ENCODE results near the gene TMEM143. TPM values are rescaled to one million over a fixed set of nuclear protein-coding genes. Genes with fewer than 3 reads are reported as not detected.

Gene TMEM143
- total and polyA plus RNA-seq, 4 donors, result 4.1 to 12.3 (median 9.3) TPM

DNA sequence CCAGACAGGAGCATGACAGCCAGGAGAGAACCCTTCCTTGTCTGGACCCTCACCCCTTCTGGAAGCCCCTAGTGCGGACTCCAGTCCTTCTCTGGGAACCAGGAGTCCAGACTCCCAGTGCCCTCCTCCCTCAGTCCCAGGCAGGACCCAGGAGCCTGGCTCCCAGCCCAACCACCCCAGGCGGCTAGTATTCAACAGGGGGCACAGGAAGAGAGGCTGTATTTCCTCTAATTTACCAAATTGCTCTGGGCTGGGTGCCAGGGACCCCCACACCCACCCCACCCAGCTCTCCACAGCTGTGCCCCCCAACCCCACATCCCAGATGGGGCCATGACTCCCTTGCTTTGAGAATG is 33.1 kb upstream of the TMEM143 start:
- WGBS, 2 donors, result 31 to 45% methylated on average over 2 of the region's 2 CpGs
- ATAC-seq (ENCODE audit: insufficient read depth, low FRiP score) (no peak), DNase-seq (no peak)
- Histone ChIP-seq H3K36me3 (ENCODE audit: control insufficient read depth in 4 of 4, insufficient read depth in 4 of 4, low read length in 4 of 4) (no peaks in the 10 kb centered on the region), H3K9me3 (ENCODE audit: control insufficient read depth in 4 of 4, insufficient read depth in 3 of 4, low read length in 3 of 4) (peaks cover 0 to 2% (median 0%) of the 10 kb centered on the region in 4 donors), H3K4me3 (no peak overlapping the region), H3K27me3 (ENCODE audit: control insufficient read depth in 3 of 3, insufficient read depth in 3 of 3, low read length in 2 of 3) (peaks cover 0 to 49% (median 36%) of the 10 kb centered on the region in 3 donors), H3K27ac (ENCODE audit: low read depth in 1 of 2, low read length in 1 of 2) (no peak overlapping the region), H3K9ac (ENCODE audit: insufficient read depth in 1 of 2, low read length in 2 of 2) (no peak overlapping the region), H3K4me1 (ENCODE audit: control insufficient read depth in 5 of 5, insufficient read depth in 5 of 5, low read length in 5 of 5) (peaks cover 0 to 18% (median 9%) of the 10 kb centered on the region in 5 donors)
- TF ChIP-seq, protein P1, sequence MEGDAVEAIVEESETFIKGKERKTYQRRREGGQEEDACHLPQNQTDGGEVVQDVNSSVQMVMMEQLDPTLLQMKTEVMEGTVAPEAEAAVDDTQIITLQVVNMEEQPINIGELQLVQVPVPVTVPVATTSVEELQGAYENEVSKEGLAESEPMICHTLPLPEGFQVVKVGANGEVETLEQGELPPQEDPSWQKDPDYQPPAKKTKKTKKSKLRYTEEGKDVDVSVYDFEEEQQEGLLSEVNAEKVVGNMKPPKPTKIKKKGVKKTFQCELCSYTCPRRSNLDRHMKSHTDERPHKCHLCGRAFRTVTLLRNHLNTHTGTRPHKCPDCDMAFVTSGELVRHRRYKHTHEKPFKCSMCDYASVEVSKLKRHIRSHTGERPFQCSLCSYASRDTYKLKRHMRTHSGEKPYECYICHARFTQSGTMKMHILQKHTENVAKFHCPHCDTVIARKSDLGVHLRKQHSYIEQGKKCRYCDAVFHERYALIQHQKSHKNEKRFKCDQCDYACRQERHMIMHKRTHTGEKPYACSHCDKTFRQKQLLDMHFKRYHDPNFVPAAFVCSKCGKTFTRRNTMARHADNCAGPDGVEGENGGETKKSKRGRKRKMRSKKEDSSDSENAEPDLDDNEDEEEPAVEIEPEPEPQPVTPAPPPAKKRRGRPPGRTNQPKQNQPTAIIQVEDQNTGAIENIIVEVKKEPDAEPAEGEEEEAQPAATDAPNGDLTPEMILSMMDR (IDR thresholded peaks at IDR 0.05; ENCODE audit: control extremely low read depth, extremely low read depth), result no peak

DNA sequence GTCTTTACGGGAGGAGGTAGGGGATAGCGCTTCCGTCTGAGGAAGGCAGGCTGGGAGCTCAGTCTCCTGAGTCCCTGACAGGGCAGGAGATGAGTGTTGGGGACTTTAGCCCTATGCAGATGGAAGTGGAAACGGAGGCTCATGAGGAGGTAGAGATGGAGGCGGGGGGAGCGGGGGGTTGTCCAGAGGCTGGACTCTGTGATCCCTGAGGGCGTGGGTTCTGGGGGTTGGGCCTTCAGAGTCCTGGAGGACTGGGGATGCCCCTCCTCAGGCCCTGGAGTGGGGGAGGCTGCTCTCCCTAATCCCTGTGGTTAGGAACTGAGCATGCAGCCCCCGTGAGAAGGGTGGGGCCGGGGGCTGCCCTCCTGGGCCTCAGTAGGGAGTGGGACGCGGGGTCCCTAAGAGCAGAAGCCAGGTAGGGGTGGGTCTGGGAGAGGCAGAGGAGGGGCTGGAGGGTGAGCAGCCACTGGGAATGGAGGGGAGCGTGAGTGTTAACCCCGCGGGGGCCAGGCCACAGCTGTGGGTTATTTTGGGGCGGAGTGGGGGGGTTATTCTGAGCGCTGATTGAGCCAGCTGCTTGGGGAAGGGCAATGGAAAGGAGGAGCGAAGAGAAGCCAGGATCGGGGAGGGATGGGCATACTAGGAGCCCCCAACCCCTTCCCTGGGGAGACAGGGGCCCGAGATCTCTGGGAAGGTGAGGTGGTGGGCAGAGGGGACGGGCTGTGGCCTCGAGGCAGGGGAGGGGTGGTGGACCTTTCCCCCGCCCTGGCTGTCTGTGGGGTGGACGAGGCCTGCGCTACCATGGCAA is 32.5 kb upstream of the TMEM143 start:
- Histone ChIP-seq H3K9ac (ENCODE audit: insufficient read depth in 1 of 2, low read length in 2 of 2) (no peak overlapping the region), H3K27ac (ENCODE audit: low read depth in 1 of 2, low read length in 1 of 2) (no peak overlapping the region), H3K27me3 (ENCODE audit: control insufficient read depth in 3 of 3, insufficient read depth in 3 of 3, low read length in 2 of 3) (peaks cover 0 to 49% (median 36%) of the 10 kb centered on the region in 3 donors), H3K9me3 (ENCODE audit: control insufficient read depth in 4 of 4, insufficient read depth in 3 of 4, low read length in 3 of 4) (peaks cover 0 to 2% (median 0%) of the 10 kb centered on the region in 4 donors), H3K4me1 (ENCODE audit: control insufficient read depth in 5 of 5, insufficient read depth in 5 of 5, low read length in 5 of 5) (peaks cover 0 to 18% (median 9%) of the 10 kb centered on the region in 5 donors), H3K36me3 (ENCODE audit: control insufficient read depth in 4 of 4, insufficient read depth in 4 of 4, low read length in 4 of 4) (no peaks in the 10 kb centered on the region), H3K4me3 (no peak overlapping the region)
- no peak for DNase-seq
- ATAC-seq (ENCODE audit: insufficient read depth, low FRiP score), result no peak
- 56 to 58% methylated on average over 22 to 24 of the region's 24 CpGs for WGBS, 2 donors
- TF ChIP-seq, protein P1 (IDR thresholded peaks at IDR 0.05; ENCODE audit: control extremely low read depth, extremely low read depth), result no peak

DNA sequence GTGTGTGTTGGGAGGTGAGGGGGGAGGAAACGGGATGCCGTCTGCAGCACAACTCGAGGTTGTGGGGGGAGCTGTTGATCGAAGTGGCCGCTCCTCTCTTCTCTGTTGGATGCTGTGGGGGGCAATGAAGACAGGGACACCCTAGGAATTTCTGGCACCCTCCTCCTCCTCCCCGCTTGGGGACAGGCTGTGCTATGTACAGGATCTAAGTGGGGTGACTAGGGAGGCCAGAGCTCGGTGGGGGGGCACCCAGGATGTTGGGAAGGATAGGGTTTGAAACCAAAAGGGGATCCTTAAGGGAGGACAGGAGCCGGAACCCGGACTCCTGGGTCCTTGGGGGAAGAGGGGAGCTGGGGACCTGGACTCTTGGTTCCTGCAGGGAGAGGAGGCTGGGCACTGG is 31.8 kb upstream of the TMEM143 start:
- no peak for DNase-seq
- ATAC-seq (ENCODE audit: insufficient read depth, low FRiP score), result no peak
- TF ChIP-seq, protein P1 (IDR thresholded peaks at IDR 0.05; ENCODE audit: control extremely low read depth, extremely low read depth), result no peak
- Histone ChIP-seq H3K27ac (ENCODE audit: low read depth in 1 of 2, low read length in 1 of 2) (no peak overlapping the region), H3K4me1 (ENCODE audit: control insufficient read depth in 5 of 5, insufficient read depth in 5 of 5, low read length in 5 of 5) (peaks cover 0 to 18% (median 9%) of the 10 kb centered on the region in 5 donors), H3K9ac (ENCODE audit: insufficient read depth in 1 of 2, low read length in 2 of 2) (no peak overlapping the region), H3K27me3 (ENCODE audit: control insufficient read depth in 3 of 3, insufficient read depth in 3 of 3, low read length in 2 of 3) (peaks cover 0 to 49% (median 36%) of the 10 kb centered on the region in 3 donors), H3K9me3 (ENCODE audit: control insufficient read depth in 4 of 4, insufficient read depth in 3 of 4, low read length in 3 of 4) (peaks cover 0 to 2% (median 0%) of the 10 kb centered on the region in 4 donors), H3K36me3 (ENCODE audit: control insufficient read depth in 4 of 4, insufficient read depth in 4 of 4, low read length in 4 of 4) (peaks cover 0 to 4% (median 0%) of the 10 kb centered on the region in 4 donors), H3K4me3 (no peak overlapping the region)
- 27 to 32% methylated on average over 8 to 9 of the region's 9 CpGs for WGBS, 2 donors
